ENCODE data around the gene SLC34A3. TPM values are rescaled to one million over a fixed set of nuclear protein-coding genes. Genes with fewer than 3 reads are reported as not detected.

The SLC34A3 gene
- total RNA-seq, 2 experiments from 2014 or later = not detected

DNA sequence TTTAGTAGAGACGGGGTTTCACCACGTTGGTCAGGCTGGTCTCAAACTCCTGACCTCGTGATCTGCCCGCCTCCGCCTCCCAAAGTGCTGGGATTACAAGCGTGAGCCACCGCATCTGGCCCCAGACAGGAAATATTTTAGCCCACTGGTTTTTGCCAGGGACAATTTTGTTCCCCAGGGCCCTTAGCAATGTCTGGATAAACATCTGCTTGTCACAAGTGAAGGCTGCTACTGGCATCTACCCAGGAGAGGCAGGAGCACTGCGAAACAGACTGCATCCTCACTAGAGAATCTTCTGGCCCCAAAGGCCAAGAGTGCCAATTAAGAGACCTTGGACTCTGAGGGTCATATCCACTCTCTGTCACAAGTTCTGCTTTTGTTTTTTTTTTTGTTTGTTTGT, 27.7 kb upstream of the SLC34A3 start:
- no peak for ATAC-seq
- intact Hi-C loops (cut with micrococcal nuclease) = no loop called here
- H3K4me3 Mint-ChIP-seq = no peak overlapping the region
- peaks cover 12% of the 10 kb centered on the region for H3K36me3 Mint-ChIP-seq (ENCODE audit: low read depth)
- POLR2A ChIA-PET = interaction anchor here (0.9 to 6.0 kb wide), 4 partner anchors 9 to 38 kb away, joined by 3 to 44 read pairs (median 5); a partner anchor contains a TSS
- no peak overlapping the region for H3K27ac Mint-ChIP-seq
- no peak for DNase-seq
- CTCF ChIA-PET = interaction anchor here (0.8 to 1.5 kb wide), 2 partner anchors 14 to 34 kb away, joined by 3 to 6 read pairs; partner anchors contain the start of genes ANAPC2 and SSNA1
- H3K4me1 Mint-ChIP-seq (ENCODE audit: low read depth) = peaks cover 35% of the 10 kb centered on the region
- no peaks in the 10 kb centered on the region for H3K27me3 Mint-ChIP-seq
- no peaks in the 10 kb centered on the region for H3K9me3 Mint-ChIP-seq
- TF ChIP-seq, protein P1, sequence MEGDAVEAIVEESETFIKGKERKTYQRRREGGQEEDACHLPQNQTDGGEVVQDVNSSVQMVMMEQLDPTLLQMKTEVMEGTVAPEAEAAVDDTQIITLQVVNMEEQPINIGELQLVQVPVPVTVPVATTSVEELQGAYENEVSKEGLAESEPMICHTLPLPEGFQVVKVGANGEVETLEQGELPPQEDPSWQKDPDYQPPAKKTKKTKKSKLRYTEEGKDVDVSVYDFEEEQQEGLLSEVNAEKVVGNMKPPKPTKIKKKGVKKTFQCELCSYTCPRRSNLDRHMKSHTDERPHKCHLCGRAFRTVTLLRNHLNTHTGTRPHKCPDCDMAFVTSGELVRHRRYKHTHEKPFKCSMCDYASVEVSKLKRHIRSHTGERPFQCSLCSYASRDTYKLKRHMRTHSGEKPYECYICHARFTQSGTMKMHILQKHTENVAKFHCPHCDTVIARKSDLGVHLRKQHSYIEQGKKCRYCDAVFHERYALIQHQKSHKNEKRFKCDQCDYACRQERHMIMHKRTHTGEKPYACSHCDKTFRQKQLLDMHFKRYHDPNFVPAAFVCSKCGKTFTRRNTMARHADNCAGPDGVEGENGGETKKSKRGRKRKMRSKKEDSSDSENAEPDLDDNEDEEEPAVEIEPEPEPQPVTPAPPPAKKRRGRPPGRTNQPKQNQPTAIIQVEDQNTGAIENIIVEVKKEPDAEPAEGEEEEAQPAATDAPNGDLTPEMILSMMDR (IDR thresholded peaks at IDR 0.05) = no peak

DNA sequence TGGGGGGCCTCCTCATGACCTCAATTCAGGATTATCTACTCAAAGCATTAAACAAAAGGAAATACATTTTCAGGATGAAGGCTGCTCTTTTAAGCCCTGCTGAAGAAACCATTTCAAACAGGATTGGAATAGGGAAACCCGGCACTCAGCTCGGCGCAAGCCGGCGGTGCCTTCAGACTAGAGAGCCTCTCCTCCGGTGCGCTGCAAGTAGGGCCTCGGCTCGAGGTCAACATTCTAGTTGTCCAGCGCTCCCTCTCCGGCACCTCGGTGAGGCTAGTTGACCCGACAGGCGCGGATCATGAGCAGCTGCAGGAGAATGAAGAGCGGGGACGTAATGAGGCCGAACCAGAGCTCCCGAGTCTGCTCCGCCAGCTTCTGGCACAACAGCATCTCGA, 26.0 kb upstream of the SLC34A3 start:
- intact Hi-C loops (cut with micrococcal nuclease) = no loop called here

DNA sequence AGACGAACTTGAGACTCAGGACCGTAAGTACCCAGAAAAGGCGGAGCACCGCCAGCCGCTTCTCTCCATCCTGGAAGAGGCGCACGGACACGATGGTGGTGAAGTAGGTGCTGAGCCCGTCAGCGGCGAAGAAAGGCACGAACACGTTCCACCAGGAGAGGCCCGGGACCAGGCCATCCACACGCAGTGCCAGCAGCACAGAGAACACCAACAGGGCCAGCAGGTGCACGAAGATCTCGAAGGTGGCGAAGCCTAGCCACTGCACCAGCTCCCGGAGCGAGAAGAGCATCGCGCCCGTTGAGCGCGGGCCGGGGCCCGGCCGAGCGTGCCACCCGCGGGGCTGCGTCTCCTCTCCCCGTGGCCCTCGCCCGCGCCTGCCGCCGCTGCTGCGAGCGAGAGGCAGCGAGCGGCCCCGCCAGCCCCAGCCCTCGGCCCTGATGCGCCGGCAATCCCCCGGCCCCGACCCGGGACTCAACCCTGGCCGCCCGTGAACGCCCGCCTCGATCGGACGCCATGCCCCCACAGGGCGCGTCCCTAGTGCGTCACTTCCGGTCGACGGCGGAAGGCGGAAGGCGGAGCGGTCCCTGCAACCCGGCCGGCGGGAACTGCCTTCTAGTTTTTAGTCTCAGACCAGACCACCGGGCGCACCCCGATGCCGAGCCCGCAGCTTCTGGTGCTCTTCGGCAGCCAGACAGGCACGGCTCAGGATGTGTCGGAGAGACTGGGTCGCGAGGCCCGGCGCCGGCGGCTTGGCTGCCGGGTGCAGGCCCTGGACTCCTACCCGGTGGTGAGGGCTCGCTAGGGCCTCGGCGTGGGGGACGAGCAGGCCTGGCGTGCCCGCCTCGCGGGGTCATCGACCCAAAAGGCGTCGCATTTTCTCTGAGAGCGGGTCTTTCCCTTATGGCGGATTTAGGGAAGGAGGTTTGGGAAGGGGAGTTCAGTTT, 25.3 kb upstream of the SLC34A3 start, which contains the start of the genes NDOR1 and TMEM203:
Gene NDOR1 (plus strand): TSS at position 575 of the 944 bp plus-strand sequence. CDS start 78 bp downstream, at position 653.
Gene TMEM203 (minus strand): TSS at position 523 of the 944 bp plus-strand sequence. CDS start 234 bp downstream, at position 289.
- intact Hi-C loops (cut with micrococcal nuclease) = no loop called here
- Mint-ChIP-seq H3K9me3 (no peaks in the 10 kb centered on the region), H3K4me3 (peak within 1 kb of the TSS; percentile 93), H3K27ac (peak within 1 kb of the TSS; percentile 93), H3K27me3 (no peaks in the 10 kb centered on the region), H3K4me1 (ENCODE audit: low read depth) (peaks cover 34% of the 10 kb centered on the region), H3K36me3 (ENCODE audit: low read depth) (peaks cover 21% of the 10 kb centered on the region)
- CTCF ChIA-PET = interaction anchor here (0.7 to 3.9 kb wide), 5 partner anchors 16 to 159 kb away, joined by 3 to 15 read pairs (median 8); partner anchors contain the start of gene SSNA1
- peak; percentile 95 for DNase-seq
- TF ChIP-seq, protein P1 (IDR thresholded peaks at IDR 0.05) = no peak
- ATAC-seq = peak; percentile 57
- POLR2A ChIA-PET = interaction anchor here (0.6 to 6.0 kb wide), 18 partner anchors 9 to 250 kb away, joined by 3 to 44 read pairs (median 3); partner anchors contain the start of genes ANAPC2, CYSRT1, RNF208 and SSNA1

More for the DNA sequence above, 26.0 kb upstream of the SLC34A3 start:
- CTCF ChIA-PET = interaction anchor here (0.7 to 3.8 kb wide), 5 partner anchors 15 to 158 kb away, joined by 3 to 15 read pairs (median 4); partner anchors contain the start of genes NRARP and SSNA1
- POLR2A ChIA-PET = interaction anchor here (0.8 to 6.0 kb wide), 15 partner anchors 8 to 251 kb away, joined by 3 to 44 read pairs (median 3); partner anchors contain the start of genes CYSRT1 and SSNA1
- no peaks in the 10 kb centered on the region for H3K27me3 Mint-ChIP-seq
- no peak for DNase-seq
- H3K4me3 Mint-ChIP-seq = peak overlapping the region; percentile 93
- peak overlapping the region; percentile 93 for H3K27ac Mint-ChIP-seq
- TF ChIP-seq, protein P1 (IDR thresholded peaks at IDR 0.05) = no peak
- peaks cover 34% of the 10 kb centered on the region for H3K4me1 Mint-ChIP-seq (ENCODE audit: low read depth)
- no peaks in the 10 kb centered on the region for H3K9me3 Mint-ChIP-seq
- no peak for ATAC-seq
- peaks cover 20% of the 10 kb centered on the region for H3K36me3 Mint-ChIP-seq (ENCODE audit: low read depth)

DNA sequence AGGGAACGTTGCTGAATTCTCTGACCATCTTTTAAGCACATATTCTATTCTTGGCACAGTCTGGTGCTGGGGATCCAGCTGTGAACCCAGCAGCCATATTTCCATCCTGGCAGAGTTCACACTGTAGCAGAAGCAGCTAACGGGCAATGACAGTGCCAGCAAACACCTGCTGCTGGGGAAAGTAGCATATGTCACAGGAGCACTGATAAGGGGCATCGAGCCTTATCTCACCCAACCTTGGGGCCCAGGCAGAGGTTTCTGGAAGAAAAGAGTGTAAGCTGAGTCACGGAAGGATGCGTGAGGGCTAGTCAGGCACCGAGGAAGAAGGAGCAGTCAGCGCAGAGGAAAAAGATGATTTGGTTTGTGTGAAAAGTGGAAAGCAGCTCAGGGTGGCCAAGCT, 24.1 kb upstream of the SLC34A3 start:
- Mint-ChIP-seq H3K27me3 (no peaks in the 10 kb centered on the region), H3K9me3 (no peaks in the 10 kb centered on the region), H3K4me3 (peak overlapping the region; percentile 93), H3K27ac (peak overlapping the region; percentile 87), H3K4me1 (ENCODE audit: low read depth) (peaks cover 30% of the 10 kb centered on the region), H3K36me3 (ENCODE audit: low read depth) (peaks cover 21% of the 10 kb centered on the region)
- DNase-seq (no peak), ATAC-seq (no peak)
- CTCF ChIA-PET = interaction anchor here (1.2 to 3.9 kb wide), 4 partner anchors 17 to 34 kb away, joined by 3 to 15 read pairs (median 9); partner anchors contain the start of genes RNF224 and SSNA1
- POLR2A ChIA-PET = interaction anchor here (0.5 to 6.0 kb wide), 9 partner anchors 11 to 187 kb away, joined by 3 to 44 read pairs (median 4); partner anchors contain the start of genes ANAPC2, RNF208 and SSNA1
- TF ChIP-seq, protein P1 (IDR thresholded peaks at IDR 0.05) = no peak
- intact Hi-C loops (cut with micrococcal nuclease) = no loop called here

All from activated CD8-positive, alpha-beta T cell treated with anti-CD3 and anti-CD28 coated beads for 36 hours (primary cell).